ENCODE measurements around the gene THPO.

GRCh38 chr3:184357248-184358123 is 20.5 kb downstream of the THPO start:
- no peak for TF ChIP-seq CREB1 (IDR thresholded peaks at IDR 0.05; ENCODE audit: low read depth)
- TF ChIP-seq EP300 (IDR thresholded peaks at IDR 0.05; ENCODE audit: borderline replicate concordance), result no peak
- no peak for TF ChIP-seq RAD21 (IDR thresholded peaks at IDR 0.05; ENCODE audit: low read depth)
- TF ChIP-seq CEBPB (IDR thresholded peaks at IDR 0.05), result no peak
- no peak for TF ChIP-seq REST (IDR thresholded peaks at IDR 0.05; ENCODE audit: low read depth)
- no peak for TF ChIP-seq TAF1 (IDR thresholded peaks at IDR 0.05; ENCODE audit: low read depth)
